ENCODE data around the gene IFNL3. TPM values are rescaled to one million over a fixed set of nuclear protein-coding genes. Genes with fewer than 3 reads are reported as not detected.
"Not testable (repeated sequence)": the region's sequence is repeated elsewhere in the genome, so short reads cannot be mapped to it uniquely, and the experiment has no call there.

Gene IFNL3
- total RNA-seq, 1 experiment from 2014 or later: not detected

DNA sequence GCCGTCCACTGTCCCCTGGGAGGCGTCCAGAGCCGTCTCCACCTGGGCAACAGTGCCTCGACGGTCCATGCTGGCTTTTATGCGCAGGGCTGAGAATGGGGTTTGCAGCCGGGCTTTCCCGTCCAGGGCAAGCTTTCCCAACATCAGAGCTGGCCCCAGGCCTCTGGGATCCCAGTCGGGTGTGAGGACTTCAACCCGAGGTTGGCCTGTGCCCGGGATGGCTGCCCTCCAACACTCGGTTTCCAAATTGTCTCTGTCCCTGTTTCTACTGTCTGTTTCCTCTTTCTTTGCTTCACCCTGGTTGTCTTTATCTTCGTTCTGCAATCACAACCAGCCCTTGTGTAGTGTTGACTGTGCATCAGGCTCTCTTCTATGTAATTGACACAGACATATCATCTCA, 4.0 kb upstream of the IFNL3 start, which contains the start of gene IFNL4:
Gene IFNL4 (minus strand): TSS at position 51 of the 400 bp plus-strand sequence.
- no TSS peak for BruUV-seq (replicated peaks)
- no peaks in the 10 kb centered on the region for H3K36me3 Mint-ChIP-seq (ENCODE audit: insufficient read depth, unreplicated experiment)
- CTCF ChIA-PET: no interaction called here
- intact Hi-C loops (cut with micrococcal nuclease; ENCODE audit: unreplicated experiment): no loop called here
- no peak within 1 kb of the TSS for H3K4me3 Mint-ChIP-seq (ENCODE audit: low read depth, unreplicated experiment)
- no peak for TF ChIP-seq CTCF (IDR thresholded peaks at IDR 0.05; ENCODE audit: unreplicated experiment)
- DNase-seq: no peak
- H3K27ac Mint-ChIP-seq (ENCODE audit: unreplicated experiment): no peak within 1 kb of the TSS
- H3K27me3 Mint-ChIP-seq (ENCODE audit: unreplicated experiment): peaks cover 82% of the 10 kb centered on the region
- no peaks in the 10 kb centered on the region for H3K9me3 Mint-ChIP-seq (ENCODE audit: low read depth, unreplicated experiment)
- H3K4me1 Mint-ChIP-seq (ENCODE audit: low read depth, unreplicated experiment): no peaks in the 10 kb centered on the region

DNA sequence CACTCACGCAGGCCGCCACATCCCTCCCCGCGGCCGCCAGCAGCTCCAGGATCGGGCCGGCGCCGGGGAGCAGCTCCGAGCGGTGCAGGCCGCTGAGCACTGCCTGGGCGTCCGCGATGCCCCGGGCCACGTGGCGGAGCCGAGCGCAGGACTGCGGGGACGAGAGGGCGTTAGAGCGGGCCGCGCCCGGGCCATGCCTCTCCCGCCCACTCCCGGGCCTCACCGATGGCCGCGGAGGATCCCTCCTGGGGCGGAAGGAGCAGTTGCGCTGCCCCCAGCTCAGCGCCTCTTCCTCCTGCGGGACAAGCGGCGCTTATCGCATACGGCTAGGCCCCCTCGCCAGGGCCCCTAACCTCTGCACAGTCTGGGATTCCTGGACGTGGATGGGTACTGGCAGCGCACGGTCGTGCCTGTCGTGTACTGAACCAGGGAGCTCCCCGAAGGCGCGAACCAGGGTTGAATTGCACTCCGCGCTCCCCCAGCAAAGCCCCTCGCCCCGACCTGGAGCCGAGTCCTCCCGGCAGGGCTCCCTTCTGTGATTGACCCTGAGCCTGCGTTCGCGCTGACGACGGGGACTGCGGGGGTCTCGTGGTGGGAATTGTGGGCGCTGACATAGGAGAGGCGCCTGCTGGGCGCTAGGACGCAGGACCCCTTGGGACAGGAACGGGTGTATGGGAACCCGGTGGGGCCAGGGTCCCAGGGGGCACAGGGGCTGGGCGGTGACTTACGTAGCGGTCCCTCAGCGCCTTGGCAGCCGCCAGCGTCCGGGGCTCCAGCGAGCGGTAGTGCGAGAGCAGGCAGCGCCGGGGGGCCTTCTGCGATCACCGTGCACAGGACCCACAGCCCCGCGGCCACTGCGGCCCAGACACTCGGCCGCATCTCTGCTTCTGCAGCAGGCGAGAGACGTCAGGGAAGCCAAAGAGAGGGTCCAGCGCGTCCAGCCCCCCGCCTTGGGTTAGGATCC, 3.2 kb upstream of the IFNL3 start:
- CTCF ChIA-PET: interaction anchor here (0.7 kb wide), 1 partner anchor 10 kb away, joined by 5 read pairs; no protein-coding TSS in a partner anchor
- peaks cover 81% of the 10 kb centered on the region for H3K27me3 Mint-ChIP-seq (ENCODE audit: unreplicated experiment)

GRCh38 chr19:39246951-39247669, 2.3 kb upstream of the IFNL3 start:
- no TSS peak for BruUV-seq (replicated peaks)
- TF ChIP-seq CTCF (IDR thresholded peaks at IDR 0.05; ENCODE audit: unreplicated experiment): no peak
- H3K36me3 Mint-ChIP-seq (ENCODE audit: insufficient read depth, unreplicated experiment): no peaks in the 10 kb centered on the region
- peaks cover 72% of the 10 kb centered on the region for H3K27me3 Mint-ChIP-seq (ENCODE audit: unreplicated experiment)
- H3K4me3 Mint-ChIP-seq (ENCODE audit: low read depth, unreplicated experiment): no peak overlapping the region
- no peaks in the 10 kb centered on the region for H3K4me1 Mint-ChIP-seq (ENCODE audit: low read depth, unreplicated experiment)
- DNase-seq: no peak
- no peaks in the 10 kb centered on the region for H3K9me3 Mint-ChIP-seq (ENCODE audit: low read depth, unreplicated experiment)
- intact Hi-C loops (cut with micrococcal nuclease; ENCODE audit: unreplicated experiment): no loop called here
- CTCF ChIA-PET: interaction anchor here (0.7 kb wide), 1 partner anchor 9 kb away, joined by 5 read pairs; no protein-coding TSS in a partner anchor
- H3K27ac Mint-ChIP-seq (ENCODE audit: unreplicated experiment): no peak overlapping the region

More for the DNA sequence above, 3.2 kb upstream of the IFNL3 start:
- Mint-ChIP-seq H3K27ac (ENCODE audit: unreplicated experiment) (no peak overlapping the region), H3K36me3 (ENCODE audit: insufficient read depth, unreplicated experiment) (no peaks in the 10 kb centered on the region), H3K9me3 (ENCODE audit: low read depth, unreplicated experiment) (no peaks in the 10 kb centered on the region), H3K4me3 (ENCODE audit: low read depth, unreplicated experiment) (no peak overlapping the region), H3K4me1 (ENCODE audit: low read depth, unreplicated experiment) (no peaks in the 10 kb centered on the region)
- intact Hi-C loops (cut with micrococcal nuclease; ENCODE audit: unreplicated experiment): no loop called here
- no peak for DNase-seq
- no TSS peak for BruUV-seq (replicated peaks)
- no peak for TF ChIP-seq CTCF (IDR thresholded peaks at IDR 0.05; ENCODE audit: unreplicated experiment)

GRCh38 chr19:39245166-39245565, 360 bp upstream of the IFNL3 start:
- CTCF ChIA-PET: interaction anchor here (0.6 kb wide), 1 partner anchor 34 kb away, joined by 4 read pairs; no protein-coding TSS in a partner anchor
- H3K9me3 Mint-ChIP-seq (ENCODE audit: low read depth, unreplicated experiment); BruUV-seq (replicated peaks); H3K4me1 Mint-ChIP-seq (ENCODE audit: low read depth, unreplicated experiment); H3K27ac Mint-ChIP-seq (ENCODE audit: unreplicated experiment); H3K4me3 Mint-ChIP-seq (ENCODE audit: low read depth, unreplicated experiment); H3K36me3 Mint-ChIP-seq (ENCODE audit: insufficient read depth, unreplicated experiment); DNase-seq; intact Hi-C loops (cut with micrococcal nuclease; ENCODE audit: unreplicated experiment): not testable (repeated sequence)
- peaks cover 73% of the 10 kb centered on the region for H3K27me3 Mint-ChIP-seq (ENCODE audit: unreplicated experiment)

DNA sequence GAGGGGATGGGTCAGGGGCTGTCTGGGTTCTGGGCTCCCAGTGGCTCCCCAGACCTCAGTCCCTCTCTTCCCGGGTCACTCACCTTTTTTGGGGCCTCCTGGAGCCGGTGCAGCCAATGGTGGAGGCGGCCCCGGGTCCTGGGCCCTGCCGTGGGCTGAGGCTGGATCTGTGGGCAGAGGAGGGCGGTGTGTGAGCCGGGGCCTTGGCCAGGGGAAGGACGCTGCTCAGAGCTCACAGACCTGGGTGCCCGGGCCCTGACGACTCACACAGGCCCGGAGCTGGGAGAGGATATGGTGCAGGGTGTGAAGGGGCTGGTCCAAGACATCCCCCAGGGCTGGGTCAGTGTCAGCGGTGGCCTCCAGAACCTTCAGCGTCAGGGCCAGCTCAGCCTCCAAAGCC, 1.1 kb downstream of the IFNL3 start:
- H3K27me3 Mint-ChIP-seq (ENCODE audit: unreplicated experiment): peaks cover 61% of the 10 kb centered on the region
- BruUV-seq (replicated peaks); H3K36me3 Mint-ChIP-seq (ENCODE audit: insufficient read depth, unreplicated experiment); H3K4me3 Mint-ChIP-seq (ENCODE audit: low read depth, unreplicated experiment); H3K27ac Mint-ChIP-seq (ENCODE audit: unreplicated experiment); CTCF ChIA-PET; DNase-seq; H3K9me3 Mint-ChIP-seq (ENCODE audit: low read depth, unreplicated experiment); intact Hi-C loops (cut with micrococcal nuclease; ENCODE audit: unreplicated experiment); H3K4me1 Mint-ChIP-seq (ENCODE audit: low read depth, unreplicated experiment): not testable (repeated sequence)
